A673 (cell line): ENCODE measurements around the gene FAM162B. TPM values are rescaled to one million over a fixed set of nuclear protein-coding genes. Genes with fewer than 3 reads are reported as not detected.

Experiments used
- BruUV-seq: library from RNA; stranded (reverse); fragments of 400-500 nt; replicated peaks from 2 replicates; lab custom pipeline; 2021; lab: Mats Ljungman, UMichigan
- CTCF ChIA-PET: fragments of 300-600 bp; sonication (Branson Sonifier 250); formaldehyde crosslinking; loops from one replicate; lab custom pipeline; 2022; ENCODE audit warnings: antibody characterized with exemption; lab: Charles Lee
- POLR2A ChIA-PET: fragments of 300-600 bp; sonication (Branson Sonifier 250); formaldehyde crosslinking; loops from one replicate; lab custom pipeline; 2022; ENCODE audit warnings: antibody characterized with exemption; ENCODE audit not compliant: low non-redundant PET; lab: Charles Lee
- DNase-seq: peaks from one replicate; pipeline ENCODE4 v3.0.0-alpha.2; 2015; ENCODE audit warnings: low spot score
- H3K27ac ChIP-seq: fragments of 200-600 bp; sonication (generic); 2 replicates; pipeline ENCODE4 v1.5.1; 2016; ENCODE audit warnings: mixed run types, low read depth, mild to moderate bottlenecking, mixed read lengths, antibody characterized with exemption, low read length; ENCODE audit not compliant: poor library complexity, severe bottlenecking
- H3K27me3 ChIP-seq: fragments of 200-600 bp; sonication (generic); replicated peaks from 2 replicates; pipeline ENCODE4 v1.6.1; 2017; ENCODE audit warnings: mixed run types, low read depth, mild to moderate bottlenecking, mixed read lengths, antibody characterized with exemption, low read length; ENCODE audit not compliant: insufficient read depth, poor library complexity
- H3K36me3 ChIP-seq: fragments of 200-600 bp; sonication (generic); 2 replicates; pipeline ENCODE4 v1.6.1; 2016; ENCODE audit warnings: mixed run types, mild to moderate bottlenecking, mixed read lengths, antibody characterized with exemption, low read length; ENCODE audit not compliant: insufficient read depth, poor library complexity, severe bottlenecking
- H3K4me1 ChIP-seq: fragments of 200-600 bp; sonication (generic); 2 replicates; pipeline ENCODE4 v1.6.1; 2017; ENCODE audit warnings: mixed run types, mild to moderate bottlenecking, mixed read lengths, antibody characterized with exemption, low read length; ENCODE audit not compliant: insufficient read depth, poor library complexity, severe bottlenecking
- H3K4me3 ChIP-seq: fragments of 200-600 bp; sonication (generic); 2 replicates; pipeline ENCODE4 v1.5.1; 2016; ENCODE audit warnings: low read depth, mixed run types, mild to moderate bottlenecking, mixed read lengths, low read length; ENCODE audit not compliant: poor library complexity, severe bottlenecking
- H3K9me3 ChIP-seq: fragments of 200-600 bp; sonication (generic); 2 replicates; pipeline ENCODE4 v1.6.1; 2016; ENCODE audit warnings: mixed run types, low read depth, mild to moderate bottlenecking, mixed read lengths, antibody characterized with exemption, low read length; ENCODE audit not compliant: poor library complexity, severe bottlenecking
- EZH2 ChIP-seq: fragments of 200-600 bp; sonication (generic); IDR thresholded peaks from 2 replicates; pipeline ENCODE4 v1.6.1; 2017; ENCODE audit warnings: borderline replicate concordance, low read depth, mild to moderate bottlenecking, mixed read lengths, antibody characterized with exemption, low read length; ENCODE audit not compliant: poor library complexity, severe bottlenecking
- intact Hi-C: fragments of 100-400 bp; cut with micrococcal nuclease; formaldehyde crosslinking; loops from one replicate; pipeline ENCODE4 v1.10.0; 2022; ENCODE audit not compliant: unreplicated experiment
- total RNA-seq: library from RNA; stranded (reverse); gene quantifications from 2 replicates; pipeline ENCODE4 v1.2.3, GENCODE V29; 2021
- TF ChIP-seq, protein P1 (sequence below): fragments of 300-800, 200-600 bp; sonication (generic); conservative IDR thresholded peaks from 2 replicates; pipeline ENCODE4 v1.5.1; 2017; ENCODE audit warnings: low read depth, mild to moderate bottlenecking, antibody characterized with exemption, low read length, moderate library complexity, mixed read lengths

FAM162B gene
- total RNA-seq, 1 experiment from 2014 or later = 0.97 TPM

DNA sequence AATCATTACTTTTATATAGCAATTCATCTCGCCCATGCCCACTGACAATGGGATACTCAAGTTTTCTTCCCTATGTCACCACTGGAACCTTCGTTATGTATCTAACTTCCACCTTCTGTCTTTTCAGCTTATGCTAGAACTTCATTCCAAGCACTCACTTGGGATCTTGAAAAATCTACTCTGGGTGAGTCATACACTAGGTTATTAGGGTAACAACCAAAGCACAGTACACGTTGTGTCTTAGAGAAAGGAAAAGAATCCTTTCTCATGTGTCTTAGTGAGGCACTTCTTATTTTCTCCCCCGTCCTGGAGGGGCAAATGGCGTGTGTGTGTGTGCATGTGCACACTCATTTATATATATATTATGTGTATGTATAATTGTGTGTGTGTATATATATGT lies 18.3 kb upstream of the FAM162B start:
- intact Hi-C loops = no loop called here
- DNase-seq = no peak
- TF ChIP-seq EZH2 = no peak
- TF ChIP-seq, protein P1, sequence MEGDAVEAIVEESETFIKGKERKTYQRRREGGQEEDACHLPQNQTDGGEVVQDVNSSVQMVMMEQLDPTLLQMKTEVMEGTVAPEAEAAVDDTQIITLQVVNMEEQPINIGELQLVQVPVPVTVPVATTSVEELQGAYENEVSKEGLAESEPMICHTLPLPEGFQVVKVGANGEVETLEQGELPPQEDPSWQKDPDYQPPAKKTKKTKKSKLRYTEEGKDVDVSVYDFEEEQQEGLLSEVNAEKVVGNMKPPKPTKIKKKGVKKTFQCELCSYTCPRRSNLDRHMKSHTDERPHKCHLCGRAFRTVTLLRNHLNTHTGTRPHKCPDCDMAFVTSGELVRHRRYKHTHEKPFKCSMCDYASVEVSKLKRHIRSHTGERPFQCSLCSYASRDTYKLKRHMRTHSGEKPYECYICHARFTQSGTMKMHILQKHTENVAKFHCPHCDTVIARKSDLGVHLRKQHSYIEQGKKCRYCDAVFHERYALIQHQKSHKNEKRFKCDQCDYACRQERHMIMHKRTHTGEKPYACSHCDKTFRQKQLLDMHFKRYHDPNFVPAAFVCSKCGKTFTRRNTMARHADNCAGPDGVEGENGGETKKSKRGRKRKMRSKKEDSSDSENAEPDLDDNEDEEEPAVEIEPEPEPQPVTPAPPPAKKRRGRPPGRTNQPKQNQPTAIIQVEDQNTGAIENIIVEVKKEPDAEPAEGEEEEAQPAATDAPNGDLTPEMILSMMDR = no peak
- Histone ChIP-seq H3K27me3 (no peaks in the 10 kb centered on the region), H3K36me3 (no peaks in the 10 kb centered on the region), H3K4me3 (no peak overlapping the region), H3K27ac (no peak overlapping the region), H3K4me1 (no peaks in the 10 kb centered on the region), H3K9me3 (no peaks in the 10 kb centered on the region)
- ChIA-PET CTCF (no interaction called here), POLR2A (no interaction called here)
- no TSS peak for BruUV-seq

DNA sequence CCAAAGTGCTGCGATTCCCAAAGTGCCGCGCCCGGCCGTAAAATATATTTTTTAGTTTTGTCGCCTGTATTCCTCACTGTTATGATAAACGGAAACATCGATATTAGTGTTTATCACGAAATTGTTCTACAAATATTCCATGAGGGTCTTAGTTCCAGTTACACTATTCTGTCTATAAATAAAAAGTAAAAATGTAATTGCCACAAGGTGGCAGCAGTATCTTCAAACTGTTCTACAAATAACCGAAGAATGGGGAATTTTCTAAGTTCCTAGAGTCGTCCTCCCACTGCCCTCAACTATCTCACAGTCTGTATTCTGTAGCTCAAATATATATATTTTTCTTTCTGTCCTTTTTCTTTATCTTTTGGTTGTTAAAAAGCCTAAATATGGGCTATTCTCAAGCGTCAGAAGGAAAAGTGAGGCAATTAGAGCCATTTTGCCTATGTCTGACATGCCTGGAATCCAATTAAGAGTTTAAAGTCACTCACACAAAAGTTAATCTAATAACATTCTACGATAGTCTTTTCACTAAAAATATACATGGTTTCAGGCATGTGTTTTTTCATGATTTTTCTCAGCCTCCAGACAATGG lies 14.2 kb upstream of the FAM162B start:
- H3K4me3 ChIP-seq = peak overlapping the region; percentile 5
- no TSS peak for BruUV-seq
- peak; percentile 66 for DNase-seq
- ChIA-PET POLR2A (no interaction called here), CTCF (interaction anchor here (0.7 to 0.9 kb wide), 2 partner anchors 67 to 382 kb away, joined by 4 to 5 read pairs; no protein-coding TSS in a partner anchor)
- no peaks in the 10 kb centered on the region for H3K4me1 ChIP-seq
- no peaks in the 10 kb centered on the region for H3K36me3 ChIP-seq
- TF ChIP-seq EZH2 = no peak
- TF ChIP-seq, protein P1 = peak; percentile 71
- intact Hi-C loops = loop anchor here (1.0 to 2.0 kb wide), 2 partner anchors 68 to 189 kb away; no protein-coding TSS in a partner anchor
- H3K9me3 ChIP-seq = no peaks in the 10 kb centered on the region
- H3K27ac ChIP-seq = no peak overlapping the region
- no peaks in the 10 kb centered on the region for H3K27me3 ChIP-seq

DNA sequence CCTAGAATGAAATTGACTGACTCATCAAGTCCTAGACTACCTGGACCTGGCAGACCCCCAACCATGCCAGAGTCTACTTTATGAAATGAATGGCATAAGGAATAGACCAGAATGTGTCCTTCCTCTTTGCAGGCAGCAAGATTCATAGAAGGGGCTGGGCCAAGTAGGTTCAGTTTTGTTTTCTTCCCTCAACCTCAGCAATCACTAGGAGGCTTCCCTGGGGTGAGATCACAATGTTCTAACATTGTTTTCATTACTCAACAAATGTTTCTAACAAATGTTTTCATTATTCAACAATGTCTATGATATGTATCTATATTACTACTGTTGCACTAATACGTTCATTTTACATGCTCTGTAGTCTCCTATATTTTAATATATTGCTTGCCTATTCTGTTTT lies 8.4 kb upstream of the FAM162B start:
- intact Hi-C loops = no loop called here
- Histone ChIP-seq H3K36me3 (no peaks in the 10 kb centered on the region), H3K4me1 (no peaks in the 10 kb centered on the region), H3K27ac (no peak overlapping the region), H3K9me3 (no peaks in the 10 kb centered on the region), H3K27me3 (peaks cover 3% of the 10 kb centered on the region), H3K4me3 (no peak overlapping the region)
- BruUV-seq = no TSS peak
- CTCF ChIA-PET = no interaction called here
- POLR2A ChIA-PET = no interaction called here
- DNase-seq = no peak
- no peak for TF ChIP-seq EZH2
- TF ChIP-seq, protein P1 = no peak
